OCI-LY1 (cell line): ENCODE measurements around the gene KLC1.

Experiments used
- H2AFZ ChIP-seq: fragments of 200-600 bp; sonication (generic), shearing (Covaris generic); 2 replicates; pipeline ENCODE4 v1.6.0; 2014; ENCODE audit warnings: antibody characterized with exemption, mild to moderate bottlenecking, low read length
- H3F3A ChIP-seq: fragments of 200-600 bp; sonication (generic), shearing (Covaris generic); 2 replicates; pipeline ENCODE4 v1.6.0; 2014; ENCODE audit warnings: mild to moderate bottlenecking, antibody characterized with exemption, low read length, moderate library complexity; ENCODE audit not compliant: insufficient read depth
- H3K27ac ChIP-seq: fragments of 200-600 bp; sonication (generic); 2 replicates; pipeline ENCODE4 v1.5.1; 2014; ENCODE audit warnings: low read length, mixed run types, mild to moderate bottlenecking, low read depth; ENCODE audit not compliant: poor library complexity, severe bottlenecking
- H3K27me3 ChIP-seq: fragments of 200-600 bp; sonication (generic); 2 replicates; pipeline ENCODE4 v1.6.0; 2014; ENCODE audit warnings: antibody characterized with exemption, mild to moderate bottlenecking, low read length, moderate library complexity; ENCODE audit not compliant: insufficient read depth
- H3K36me3 ChIP-seq: fragments of 200-600 bp; sonication (generic); 2 replicates; pipeline ENCODE4 v1.6.1; 2014; ENCODE audit warnings: mild to moderate bottlenecking, antibody characterized with exemption, low read length, moderate library complexity, mixed read lengths; ENCODE audit not compliant: insufficient read depth
- H3K4me1 ChIP-seq: fragments of 200-600 bp; sonication (generic); 2 replicates; pipeline ENCODE4 v1.5.1; 2014; ENCODE audit warnings: mild to moderate bottlenecking, low read length, moderate library complexity; ENCODE audit not compliant: insufficient read depth, severe bottlenecking
- H3K4me2 ChIP-seq: fragments of 200-600 bp; sonication (generic), shearing (Covaris generic); 2 replicates; pipeline ENCODE4 v1.6.1; 2014; ENCODE audit warnings: low read length
- H3K4me3 ChIP-seq: fragments of 200-600 bp; sonication (generic); 2 replicates; pipeline ENCODE4 v1.5.1; 2014; ENCODE audit warnings: low read length, low read depth, mild to moderate bottlenecking, mixed read lengths; ENCODE audit not compliant: poor library complexity, severe bottlenecking
- H3K79me2 ChIP-seq: fragments of 200-600 bp; shearing (Covaris generic); 2 replicates; pipeline ENCODE4 v1.6.1; 2016; ENCODE audit warnings: mixed run types, low read length, mixed read lengths; ENCODE audit not compliant: insufficient read depth
- H3K9ac ChIP-seq: fragments of 200-600 bp; sonication (generic), shearing (Covaris generic); 2 replicates; pipeline ENCODE4 v1.6.1; 2014; ENCODE audit warnings: mild to moderate bottlenecking, low read length, mixed read lengths
- H3K9me2 ChIP-seq: fragments of 200-600 bp; sonication (generic), shearing (Covaris generic); 2 replicates; pipeline ENCODE4 v1.6.1; 2014; ENCODE audit warnings: low read depth, mild to moderate bottlenecking, low read length, mixed read lengths
- H3K9me3 ChIP-seq: fragments of 200-600 bp; shearing (Covaris generic); 2 replicates; pipeline ENCODE4 v1.6.1; 2014; ENCODE audit warnings: low read length, mixed read lengths
- H4K20me1 ChIP-seq: fragments of 200-600 bp; sonication (generic), shearing (Covaris generic); 2 replicates; pipeline ENCODE4 v1.6.0; 2016; ENCODE audit warnings: mild to moderate bottlenecking, low read length; ENCODE audit not compliant: insufficient read depth
- CTCF ChIP-seq: fragments of 200-600 bp; sonication (generic), shearing (Covaris generic); IDR thresholded peaks from 2 replicates; pipeline ENCODE4 v1.5.1; 2017; ENCODE audit warnings: mild to moderate bottlenecking, antibody characterized with exemption, low read length, moderate library complexity, mixed read lengths
- EZH2 ChIP-seq: fragments of 200-600 bp; sonication (generic), shearing (Covaris generic); IDR thresholded peaks from 2 replicates; pipeline ENCODE4 v1.8.0; 2017; ENCODE audit warnings: borderline replicate concordance, mixed run types, mild to moderate bottlenecking, antibody characterized with exemption, low read length, moderate library complexity, mixed read lengths

The KLC1 gene

GRCh38 chr14:103728141-103728540 is 99.1 kb downstream of the KLC1 start:
- no peaks in the 10 kb centered on the region for H3K79me2 ChIP-seq
- no peaks in the 10 kb centered on the region for H3K9me2 ChIP-seq
- H3K27ac ChIP-seq: no peak overlapping the region
- peaks cover 48% of the 10 kb centered on the region for H3K36me3 ChIP-seq
- no peak for TF ChIP-seq CTCF
- no peak for TF ChIP-seq EZH2
- no peaks in the 10 kb centered on the region for H4K20me1 ChIP-seq
- no peaks in the 10 kb centered on the region for H3K27me3 ChIP-seq
- H3K4me3 ChIP-seq: no peak overlapping the region
- no peak overlapping the region for H3K4me2 ChIP-seq
- no peaks in the 10 kb centered on the region for H3K9me3 ChIP-seq
- H3K9ac ChIP-seq: no peak overlapping the region
- H3F3A ChIP-seq: no peaks in the 10 kb centered on the region
- no peak overlapping the region for H2AFZ ChIP-seq
- no peaks in the 10 kb centered on the region for H3K4me1 ChIP-seq

GRCh38 chr14:103728721-103729120 is 99.7 kb downstream of the KLC1 start:
- no peaks in the 10 kb centered on the region for H4K20me1 ChIP-seq
- H3K4me1 ChIP-seq: no peaks in the 10 kb centered on the region

GRCh38 chr14:103729496-103730448 is 100.8 kb downstream of the KLC1 start:
- H3F3A ChIP-seq: no peaks in the 10 kb centered on the region
- no peak overlapping the region for H3K4me2 ChIP-seq
- no peaks in the 10 kb centered on the region for H3K4me1 ChIP-seq
- H3K79me2 ChIP-seq: no peaks in the 10 kb centered on the region
- H2AFZ ChIP-seq: no peak overlapping the region
- TF ChIP-seq EZH2 (no peak), CTCF (no peak)
- H3K27me3 ChIP-seq: no peaks in the 10 kb centered on the region
- no peaks in the 10 kb centered on the region for H3K9me3 ChIP-seq
- H3K27ac ChIP-seq: no peak overlapping the region
- no peak overlapping the region for H3K4me3 ChIP-seq
- H3K9me2 ChIP-seq: no peaks in the 10 kb centered on the region
- H3K36me3 ChIP-seq: peaks cover 62% of the 10 kb centered on the region
- no peaks in the 10 kb centered on the region for H4K20me1 ChIP-seq
- H3K9ac ChIP-seq: no peak overlapping the region

More at GRCh38 chr14:103728721-103729120, 99.7 kb downstream of the KLC1 start:
- no peak overlapping the region for H2AFZ ChIP-seq
- TF ChIP-seq EZH2 (no peak), CTCF (no peak)
- H3K27ac ChIP-seq: no peak overlapping the region
- no peak overlapping the region for H3K4me2 ChIP-seq
- H3K4me3 ChIP-seq: no peak overlapping the region
- no peaks in the 10 kb centered on the region for H3K9me3 ChIP-seq
- no peaks in the 10 kb centered on the region for H3K79me2 ChIP-seq
- H3K9ac ChIP-seq: no peak overlapping the region
- H3F3A ChIP-seq: no peaks in the 10 kb centered on the region
- H3K9me2 ChIP-seq: no peaks in the 10 kb centered on the region
- peaks cover 54% of the 10 kb centered on the region for H3K36me3 ChIP-seq
- no peaks in the 10 kb centered on the region for H3K27me3 ChIP-seq
